K562 (cell line): ENCODE measurements around the gene TCOF1.

Source experiments
- ARHGAP35 ChIP-seq: fragments of 450-650 bp; IDR thresholded peaks from 2 replicates; pipeline ENCODE4 v1.6.1; 2018; ENCODE audit not compliant: partially characterized antibody
- BCLAF1 ChIP-seq, 2 experiments: fragments of 450-650 bp in 1 of 2; IDR thresholded peaks; 2 replicates each; pipeline ENCODE4 v1.6.1; 2011 to 2017; ENCODE audit warnings: low read depth in 2 of 2, antibody characterized with exemption in 1 of 2, borderline replicate concordance in 1 of 2, low read length in 1 of 2, mild to moderate bottlenecking in 1 of 2, mixed read lengths in 1 of 2; ENCODE audit not compliant: control insufficient read depth in 1 of 2
- EP300 ChIP-seq: IDR thresholded peaks from 2 replicates; pipeline ENCODE4 v1.6.1; 2012; ENCODE audit warnings: low read length, improper control_type of control experiment
- JUND ChIP-seq, 2 experiments: IDR thresholded peaks; 2 replicates in 1 of 2; 3 replicates in 1 of 2; pipeline ENCODE4 v1.6.1; 2011; ENCODE audit warnings: borderline replicate concordance in 2 of 2, low read depth in 2 of 2, low read length in 2 of 2, improper control_type of control experiment in 1 of 2, missing biosample characterization in 1 of 2, missing genetic modification characterization in 1 of 2, missing genetic modification reagents in 1 of 2

DNA sequence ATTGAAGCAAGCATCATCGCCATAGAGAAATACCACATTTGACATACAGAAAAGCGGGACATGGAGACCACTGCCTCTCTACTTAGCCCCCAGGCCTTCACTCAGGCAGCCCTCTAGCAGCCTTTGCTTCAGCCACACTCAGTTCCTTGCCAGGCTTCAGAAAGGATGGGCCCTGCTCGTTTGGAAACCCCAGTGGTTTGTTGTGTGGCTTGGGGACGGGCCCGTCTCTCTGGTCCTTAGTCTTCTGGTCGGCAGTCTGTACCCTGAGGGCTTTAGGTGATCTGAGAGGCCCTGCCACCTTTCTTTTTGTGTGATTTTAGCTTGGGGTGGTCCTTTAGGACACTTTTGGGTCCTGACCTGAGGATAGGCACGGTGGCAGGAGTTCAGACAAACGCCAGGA, 33.7 kb upstream of the TCOF1 start:
- no peak for TF ChIP-seq ARHGAP35
- no peak for TF ChIP-seq BCLAF1 (IDR thresholded peaks at IDR 0.05; ENCODE audit: borderline replicate concordance in 1 of 2, control insufficient read depth in 1 of 2, low read depth in 2 of 2, low read length in 1 of 2)
- TF ChIP-seq JUND (IDR thresholded peaks at IDR 0.05; ENCODE audit: borderline replicate concordance, low read depth, low read length): no peak
- no peak for TF ChIP-seq JUND (tag; IDR thresholded peaks at IDR 0.05; ENCODE audit: borderline replicate concordance, low read depth, low read length)
- no peak for TF ChIP-seq EP300
